C1 segment of cervical spinal cord (tissue), 14 donors: ENCODE data around the gene HOXC4.

Experiments used
- DNase-seq, 14 donors: peaks; one replicate each; lab custom pipeline; 2025; lab: John Stamatoyannopoulos, UW

Gene HOXC4

DNA sequence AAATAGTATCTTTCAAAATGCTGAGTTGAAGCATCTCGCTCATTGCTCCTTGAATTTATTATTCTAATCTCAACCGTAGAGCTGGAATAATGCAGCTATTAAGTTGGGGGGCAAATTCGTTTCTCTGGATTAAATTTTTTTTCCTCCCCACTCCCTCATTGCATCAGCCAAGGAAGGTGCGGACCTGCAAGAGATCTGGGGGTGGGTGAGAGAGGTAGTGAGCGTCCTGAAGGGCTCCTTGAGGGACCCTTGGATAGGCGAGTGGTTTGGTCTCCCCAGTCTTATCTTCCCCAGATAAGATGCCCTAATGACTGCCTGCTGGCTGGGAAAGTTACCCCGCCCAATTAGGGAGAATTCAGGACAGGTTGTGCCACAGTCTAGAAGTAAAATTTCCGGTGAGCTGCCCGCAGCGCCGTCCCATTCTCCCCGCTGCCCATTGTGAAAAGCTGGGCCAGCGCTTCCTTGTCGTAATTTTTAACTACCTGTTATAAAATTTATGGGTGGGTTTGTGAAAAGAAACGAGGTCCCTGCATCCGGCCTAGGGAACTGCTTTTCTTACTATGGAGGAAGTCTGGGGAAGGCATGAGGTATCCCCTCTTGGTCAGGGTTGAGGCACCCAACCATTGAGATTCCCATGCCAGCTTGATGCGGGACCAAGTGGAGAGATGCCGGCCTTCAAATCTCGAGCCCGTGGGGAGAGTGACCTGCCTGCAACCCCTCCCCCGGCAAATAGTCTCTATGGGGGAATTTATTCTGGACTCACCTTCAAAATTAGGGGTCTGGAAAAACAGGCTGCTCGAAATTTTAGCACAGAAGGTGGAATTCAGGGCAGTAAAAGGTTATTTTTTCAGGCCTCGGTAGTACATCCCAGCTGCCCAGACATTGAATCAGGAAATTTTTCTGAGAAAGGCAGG is 38.4 kb upstream of the HOXC4 start:
- DNase-seq: no peak

GRCh38 chr12:54016051-54016450 is 37.6 kb upstream of the HOXC4 start:
- DNase-seq: no peak

DNA sequence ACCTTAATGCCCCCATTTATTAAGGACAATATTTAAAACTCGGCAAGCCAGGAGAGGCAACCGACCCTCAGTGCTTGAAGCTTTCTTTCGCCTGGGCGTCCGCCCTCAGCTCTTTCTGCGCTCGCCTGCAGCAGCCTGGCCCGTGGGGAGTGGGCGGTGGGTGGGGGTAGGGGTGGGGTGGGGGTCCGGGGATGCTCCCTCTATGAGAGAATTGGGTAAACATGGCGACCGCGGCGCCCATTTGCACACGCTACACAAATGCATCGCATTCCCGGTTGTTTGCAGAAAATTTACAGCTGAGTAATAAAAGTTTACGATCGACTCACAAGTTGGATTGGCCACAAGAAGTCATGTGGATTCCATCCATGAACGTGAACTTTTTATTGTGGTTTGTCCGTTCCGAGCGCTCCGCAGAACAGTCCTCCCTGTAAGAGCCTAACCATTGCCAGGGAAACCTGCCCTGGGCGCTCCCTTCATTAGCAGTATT is 37.1 kb upstream of the HOXC4 start:
- DNase-seq: no peak

GRCh38 chr12:54017027-54017788 is 36.4 kb upstream of the HOXC4 start:
- DNase-seq: no peak

- peak in 11 of 14 donors; percentile 32 to 78 (median 64) for DNase-seq
These were observed 35.7 kb upstream of the HOXC4 start for GRCh38 chr12:54017878-54018467.

DNA sequence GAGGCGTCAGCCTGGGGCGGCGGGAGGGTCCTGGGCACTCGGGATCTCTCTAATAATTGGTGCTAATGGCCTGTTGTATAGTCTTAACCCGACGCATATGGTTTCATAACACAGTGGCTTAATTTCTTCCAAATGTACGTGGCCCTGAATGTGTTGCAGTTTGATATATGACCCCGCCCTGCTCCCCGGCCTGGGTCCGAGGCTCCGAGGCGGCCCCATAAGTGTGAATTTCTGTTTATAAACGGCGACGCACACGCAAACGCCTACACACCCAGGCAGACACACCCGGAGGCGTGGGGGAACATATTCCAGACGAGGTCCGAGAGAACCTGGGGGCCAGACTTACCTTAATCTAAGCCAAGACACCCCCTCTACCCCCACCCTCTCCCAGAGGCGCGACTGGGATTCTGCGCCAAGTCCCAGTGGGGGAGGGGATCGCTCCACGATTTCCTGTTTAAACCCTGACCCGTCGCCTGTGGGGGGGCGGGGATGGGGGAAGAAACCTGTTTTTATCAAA is 35.1 kb upstream of the HOXC4 start:
- DNase-seq: no peak

- no peak for DNase-seq
These were observed 34.4 kb upstream of the HOXC4 start for GRCh38 chr12:54019091-54019811.

DNA sequence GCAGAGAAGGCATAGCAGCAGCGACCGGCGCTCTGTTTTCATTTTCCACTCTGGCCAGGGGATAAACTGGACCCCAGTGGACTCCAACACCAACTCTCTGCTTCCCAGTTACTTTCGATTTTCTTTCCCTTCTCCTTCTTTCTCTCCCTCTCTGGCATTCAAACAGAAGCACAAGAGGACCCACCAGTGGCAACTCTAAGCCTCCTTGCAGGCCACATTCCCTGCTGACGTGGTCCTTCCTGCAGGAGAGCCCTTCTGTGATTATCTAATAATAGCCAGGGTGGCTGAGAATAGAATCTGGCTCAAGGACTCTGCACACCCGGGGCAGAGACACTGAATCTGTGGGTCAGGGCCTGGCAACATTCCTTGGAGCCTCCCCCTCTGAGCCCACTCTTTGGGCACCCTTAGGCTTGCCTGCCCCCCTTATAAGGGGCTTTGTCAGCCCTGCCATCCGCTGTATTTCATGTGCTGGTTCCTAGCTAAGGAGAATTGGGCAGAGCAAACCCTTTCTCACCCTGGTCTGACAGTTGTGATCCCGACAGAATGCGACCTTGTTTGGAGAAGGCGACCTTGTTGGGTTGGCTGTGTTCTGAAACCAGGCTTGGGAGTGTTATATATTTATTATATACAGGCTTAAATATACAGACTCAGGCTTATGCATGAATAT is 33.6 kb upstream of the HOXC4 start:
- DNase-seq: no peak

GRCh38 chr12:54020591-54021405 is 32.8 kb upstream of the HOXC4 start:
- DNase-seq: no peak

DNA sequence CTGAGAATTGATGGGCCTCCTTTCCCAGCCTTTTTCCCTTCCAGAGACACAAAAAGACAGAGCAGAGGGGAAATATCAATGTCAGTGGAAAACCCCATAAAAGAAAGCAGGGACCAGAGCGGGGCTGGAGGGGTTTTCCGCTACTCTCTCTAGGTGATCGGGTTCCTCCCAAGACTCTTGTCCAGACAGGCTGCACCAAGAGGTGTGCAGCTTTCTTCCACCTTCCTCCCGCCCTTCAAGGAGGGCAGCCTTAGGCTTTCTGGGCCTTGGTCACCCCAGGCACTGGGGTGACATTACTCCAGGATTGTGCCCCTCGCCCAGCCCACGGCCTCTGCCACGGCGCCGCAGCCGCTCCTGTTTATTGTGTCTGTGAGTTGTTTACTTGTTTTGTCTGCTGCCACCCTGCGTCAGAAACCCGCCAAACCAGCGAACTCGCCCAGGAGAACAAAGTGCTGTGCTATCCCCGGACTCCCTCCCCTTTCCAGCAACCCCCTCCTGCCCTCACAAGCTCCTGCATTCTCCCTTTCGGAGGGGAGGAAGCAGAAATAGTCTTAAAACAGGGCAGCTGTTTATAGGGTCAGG is 32.1 kb upstream of the HOXC4 start:
- peak in 1 of 14 donors; percentile 21 for DNase-seq

DNA sequence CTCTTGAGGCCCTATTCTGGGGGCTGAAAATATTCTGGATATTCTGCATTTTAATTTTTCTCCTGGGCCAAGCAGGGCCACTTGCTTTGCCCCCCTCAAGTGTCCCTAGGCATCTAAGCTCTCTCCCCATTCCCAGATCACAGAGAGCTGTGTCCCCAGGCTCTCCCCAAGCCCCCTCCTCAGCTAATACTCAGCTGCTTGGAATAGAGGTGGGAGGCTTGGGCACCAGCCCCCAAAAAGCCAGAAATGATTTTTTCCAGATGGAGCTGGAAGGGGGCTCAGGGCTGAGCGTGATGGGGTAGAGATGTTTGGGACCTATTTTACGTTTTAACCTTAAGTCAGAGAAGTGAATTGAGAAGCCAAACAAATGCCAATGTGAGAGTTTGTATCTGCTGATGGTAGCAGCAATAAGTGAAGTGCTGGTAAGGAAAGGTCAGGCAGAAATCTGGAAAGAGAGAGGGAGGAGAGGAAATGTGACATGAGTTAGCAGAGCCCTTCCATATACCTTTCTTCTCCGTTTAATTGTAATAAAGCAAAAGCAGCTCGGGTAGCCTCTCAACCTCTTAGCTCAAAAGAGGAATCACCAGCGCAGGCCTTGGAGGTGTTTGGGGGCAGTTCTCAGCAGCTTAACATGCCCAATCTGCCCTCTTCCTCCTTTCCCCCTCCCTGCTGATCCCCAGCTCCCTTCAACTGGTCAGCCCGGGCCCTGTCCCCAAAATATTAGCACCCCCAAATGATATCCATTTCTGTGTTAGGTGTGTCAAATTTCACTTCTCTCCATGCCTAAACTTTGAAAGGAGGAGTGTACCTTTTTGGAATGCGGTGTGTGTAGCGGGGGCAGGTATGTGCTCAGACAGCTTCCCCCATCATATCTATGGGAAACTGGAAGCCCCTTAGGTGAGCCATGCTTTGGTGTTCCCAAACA is 30.4 kb upstream of the HOXC4 start:
- no peak for DNase-seq

- no peak for DNase-seq
These were observed 29.5 kb upstream of the HOXC4 start for GRCh38 chr12:54024127-54024526.

GRCh38 chr12:54024581-54025305 is 28.9 kb upstream of the HOXC4 start:
- no peak for DNase-seq

GRCh38 chr12:54025499-54026405 is 27.9 kb upstream of the HOXC4 start:
- no peak for DNase-seq

DNA sequence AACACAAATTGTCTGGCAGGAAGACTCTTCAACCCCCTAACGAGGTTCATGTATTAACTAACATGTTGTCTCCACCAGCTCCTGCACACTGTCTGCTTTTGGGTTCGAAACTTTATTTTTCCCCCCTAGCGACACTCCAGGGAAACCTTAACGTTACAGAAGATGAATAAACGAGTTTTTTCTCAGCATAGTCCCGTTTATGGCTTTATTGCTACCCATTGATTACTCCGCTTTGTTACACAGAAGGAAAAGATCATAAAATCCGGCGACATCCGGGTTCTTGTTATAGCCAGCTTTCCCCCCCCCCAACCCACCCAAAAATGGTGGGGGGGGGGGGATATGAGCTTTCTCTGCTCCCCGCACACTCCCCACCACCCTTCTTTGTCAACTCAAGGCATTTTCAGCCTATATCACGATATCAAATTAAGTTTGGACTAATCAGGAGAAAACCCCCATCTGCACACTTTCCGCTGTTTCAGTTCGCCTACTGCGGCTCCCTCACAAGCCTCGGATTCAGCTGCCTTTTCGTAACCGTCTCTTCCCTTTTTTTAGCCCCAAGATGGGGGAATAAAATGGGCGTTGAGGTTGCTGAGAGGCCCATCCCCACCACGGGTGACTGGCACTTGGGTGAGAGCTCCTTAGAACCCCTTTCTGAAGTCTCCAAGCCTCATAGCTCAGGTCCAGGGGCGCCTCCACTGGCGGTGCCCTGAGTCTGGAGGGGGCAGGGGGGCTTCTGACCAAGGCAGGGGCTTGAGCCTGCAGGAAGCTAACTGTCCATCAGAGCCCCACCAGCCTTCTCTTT is 26.8 kb upstream of the HOXC4 start:
- DNase-seq: no peak

- DNase-seq: no peak
These were observed 26.2 kb upstream of the HOXC4 start for GRCh38 chr12:54027442-54027786.
